ENCODE results near the gene SLC34A1.

SLC34A1 gene

GRCh38 chr5:177384134-177384533 lies at the start of gene SLC34A1:
Gene SLC34A1 (plus strand): TSS chr5:177384434. CDS start chr5:177385742, 1,308 bp downstream.
- no peak for DNase-seq (ENCODE audit: low spot score)
- in situ Hi-C loops (cut with MboI; ENCODE audit: low pct_unique_long_range_greater_than_20kb, low sequenced_read_pairs, unreplicated experiment): no loop called here
- TF ChIP-seq CTCF (IDR thresholded peaks at IDR 0.05; ENCODE audit: extremely low read depth, insufficient read depth, missing control alignments): no peak

- in situ Hi-C loops (cut with MboI; ENCODE audit: low pct_unique_long_range_greater_than_20kb, low sequenced_read_pairs, unreplicated experiment): no loop called here
- no peak for DNase-seq (ENCODE audit: low spot score)
- no peak for TF ChIP-seq CTCF (IDR thresholded peaks at IDR 0.05; ENCODE audit: extremely low read depth, insufficient read depth, missing control alignments)
These were observed 49.2 kb upstream of the SLC34A1 start for GRCh38 chr5:177334781-177335700.

- in situ Hi-C loops (cut with MboI; ENCODE audit: low pct_unique_long_range_greater_than_20kb, low sequenced_read_pairs, unreplicated experiment): no loop called here
- no peak for DNase-seq (ENCODE audit: low spot score)
- TF ChIP-seq CTCF (IDR thresholded peaks at IDR 0.05; ENCODE audit: extremely low read depth, insufficient read depth, missing control alignments): no peak
These were observed 48.6 kb upstream of the SLC34A1 start for GRCh38 chr5:177335701-177336065.

GRCh38 chr5:177336112-177336511 lies 48.1 kb upstream of the SLC34A1 start:
- TF ChIP-seq CTCF (IDR thresholded peaks at IDR 0.05; ENCODE audit: extremely low read depth, insufficient read depth, missing control alignments): peak; percentile 41
- no peak for DNase-seq (ENCODE audit: low spot score)
- in situ Hi-C loops (cut with MboI; ENCODE audit: low pct_unique_long_range_greater_than_20kb, low sequenced_read_pairs, unreplicated experiment): no loop called here

GRCh38 chr5:177336603-177337494 lies 47.4 kb upstream of the SLC34A1 start:
- no peak for TF ChIP-seq CTCF (IDR thresholded peaks at IDR 0.05; ENCODE audit: extremely low read depth, insufficient read depth, missing control alignments)
- DNase-seq (ENCODE audit: low spot score): no peak
- in situ Hi-C loops (cut with MboI; ENCODE audit: low pct_unique_long_range_greater_than_20kb, low sequenced_read_pairs, unreplicated experiment): no loop called here

GRCh38 chr5:177338251-177339106 lies 45.8 kb upstream of the SLC34A1 start:
- no peak for TF ChIP-seq CTCF (IDR thresholded peaks at IDR 0.05; ENCODE audit: extremely low read depth, insufficient read depth, missing control alignments)
- no peak for DNase-seq (ENCODE audit: low spot score)
- in situ Hi-C loops (cut with MboI; ENCODE audit: low pct_unique_long_range_greater_than_20kb, low sequenced_read_pairs, unreplicated experiment): no loop called here

All from GM13977 (cell line).